ENCODE measurements around the gene CD8B2.
"Not testable (repeated sequence)": the region's sequence is repeated elsewhere in the genome, so short reads cannot be mapped to it uniquely, and the experiment has no call there.

CD8B2 gene

DNA sequence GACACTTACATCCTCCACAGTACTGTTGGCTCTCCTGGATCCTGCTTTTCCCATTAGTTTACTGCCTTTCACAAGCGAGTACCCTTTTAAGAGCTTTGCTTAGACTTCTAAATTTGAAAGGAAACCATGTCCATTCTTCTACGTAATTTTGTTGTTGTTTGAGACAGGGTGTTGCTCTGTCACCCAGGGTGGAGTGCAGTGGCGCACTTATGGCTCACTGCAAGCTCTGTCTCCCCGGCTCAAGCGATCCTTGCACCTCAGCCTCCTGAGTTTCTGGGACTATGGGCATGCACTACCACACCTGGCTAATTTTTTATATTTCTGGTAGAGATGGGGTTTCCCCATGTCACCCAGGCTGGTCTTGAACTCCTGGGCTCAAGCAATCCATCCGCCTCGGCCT, 24.8 kb downstream of the CD8B2 start:
- DNase-seq (ENCODE audit: low read depth in 2 of 3, low spot score in 2 of 3): not testable (repeated sequence)

DNA sequence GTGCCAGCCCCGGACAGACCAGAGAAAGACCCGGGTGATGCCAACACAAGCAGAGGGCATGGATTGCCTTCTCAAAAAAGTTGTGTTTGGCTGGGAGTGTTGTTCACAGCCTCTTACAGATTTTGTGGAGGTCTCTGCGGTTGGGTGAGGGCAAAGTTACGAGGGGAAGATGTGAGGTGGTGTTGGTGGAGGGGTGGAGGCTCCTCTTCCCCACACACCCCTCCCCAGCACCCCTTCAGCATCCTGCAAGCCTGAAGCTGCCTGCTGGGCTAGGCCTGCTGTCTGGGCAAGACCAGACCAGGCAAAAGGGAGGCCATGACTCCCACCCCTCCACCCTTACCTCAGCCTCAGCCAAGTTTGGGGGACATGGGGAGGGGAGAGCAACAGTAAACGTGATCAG, 26.2 kb downstream of the CD8B2 start:
- not testable (repeated sequence) for DNase-seq (ENCODE audit: low read depth in 2 of 3, low spot score in 2 of 3)

DNA sequence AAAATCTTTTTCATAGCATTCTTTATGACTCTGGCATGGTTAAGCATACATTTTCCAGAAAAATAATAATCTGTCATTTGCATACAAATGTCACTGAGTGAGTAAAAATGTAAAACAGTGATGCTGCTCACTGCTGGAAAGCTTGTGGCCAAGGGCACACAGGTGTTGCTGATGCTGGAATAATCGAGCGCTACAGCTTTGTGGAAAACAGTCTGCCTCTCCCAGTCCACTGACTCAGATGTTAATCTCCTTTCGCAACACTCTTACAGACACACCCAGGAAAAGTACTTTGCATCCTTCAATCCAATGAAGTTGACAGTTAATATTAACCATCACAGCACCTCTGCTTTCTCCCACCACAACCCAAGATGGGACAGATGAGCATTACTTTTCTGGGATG, 27.7 kb downstream of the CD8B2 start:
- DNase-seq (ENCODE audit: low read depth in 2 of 3, low spot score in 2 of 3): not testable (repeated sequence)

DNA sequence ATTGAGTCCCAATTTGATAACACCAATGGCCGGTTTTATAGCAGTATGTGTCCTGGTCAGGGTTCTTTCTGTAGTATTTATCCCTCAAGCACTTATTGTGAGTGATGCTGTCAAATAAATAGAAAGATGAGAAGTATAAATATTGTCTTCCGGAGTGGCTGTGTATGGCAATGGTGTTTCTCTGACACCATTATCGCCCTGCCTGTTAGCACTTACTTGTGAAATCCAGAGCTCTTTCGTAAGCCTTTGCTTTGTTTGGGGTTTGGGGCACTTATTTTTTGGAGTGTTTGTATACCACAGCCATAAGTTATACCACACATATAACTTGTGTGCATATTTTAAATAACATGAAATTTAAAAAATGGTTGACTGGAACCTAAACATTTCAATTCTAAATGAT, 29.3 kb downstream of the CD8B2 start:
- no peak for DNase-seq (ENCODE audit: low read depth in 2 of 3, low spot score in 2 of 3)

DNA sequence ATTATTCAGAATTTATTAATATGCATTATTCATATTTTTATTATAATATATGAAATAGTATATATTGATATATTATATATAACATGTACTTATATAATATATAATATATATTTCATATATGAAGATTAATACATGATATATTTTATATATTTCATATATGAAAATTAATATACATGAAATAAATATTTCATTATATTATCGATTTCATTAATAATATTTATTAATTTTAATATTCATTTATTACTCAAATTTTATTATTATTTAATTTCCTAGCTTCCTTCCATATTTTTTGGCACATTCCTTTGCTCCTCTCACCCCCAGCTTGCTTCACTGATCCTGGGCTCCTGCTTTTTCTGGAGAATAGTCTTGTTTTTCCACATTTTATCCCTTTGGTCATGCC, 29.7 kb downstream of the CD8B2 start:
- no peak for DNase-seq (ENCODE audit: low read depth in 2 of 3, low spot score in 2 of 3)

DNA sequence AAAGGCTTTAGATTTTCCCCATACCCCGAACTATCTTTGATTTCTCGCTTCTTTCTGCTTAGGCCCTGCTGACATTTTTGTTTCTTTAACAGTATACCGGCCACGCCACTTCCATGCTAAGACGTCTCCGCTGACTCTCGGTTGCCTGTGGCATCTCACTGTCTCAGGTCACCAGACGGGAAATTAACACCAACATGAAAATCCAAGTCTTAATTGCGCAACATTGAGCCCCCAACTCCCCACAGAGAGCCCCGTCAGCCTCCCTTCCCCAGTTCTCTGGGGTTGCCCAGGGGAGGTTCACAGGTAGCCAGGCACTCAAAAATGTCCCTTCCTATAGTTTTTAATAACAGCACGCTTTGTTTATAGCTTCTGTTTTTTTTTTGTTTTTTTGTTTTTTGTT, 30.2 kb downstream of the CD8B2 start:
- DNase-seq (ENCODE audit: low read depth in 2 of 3, low spot score in 2 of 3): no peak

DNA sequence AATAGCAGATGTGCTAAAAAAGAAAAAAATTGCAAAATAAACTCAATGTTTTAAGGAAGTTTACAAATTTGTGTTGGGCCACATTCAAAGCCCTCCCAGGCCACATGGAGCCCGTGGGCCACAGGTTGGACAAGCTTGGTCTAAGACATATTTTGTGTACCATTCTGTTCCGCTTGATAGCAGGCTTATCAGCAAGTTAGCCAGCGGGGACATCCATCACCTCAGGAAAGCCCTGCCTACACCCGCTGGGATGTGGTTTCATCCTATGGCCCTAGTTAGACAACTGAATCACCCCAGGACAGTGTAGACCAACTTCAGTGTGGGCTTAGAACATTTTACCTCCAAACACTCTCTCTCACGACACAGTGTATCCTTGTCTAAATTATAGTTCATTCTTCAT, 32.6 kb downstream of the CD8B2 start:
- no peak for DNase-seq (ENCODE audit: low read depth in 2 of 3, low spot score in 2 of 3)

DNA sequence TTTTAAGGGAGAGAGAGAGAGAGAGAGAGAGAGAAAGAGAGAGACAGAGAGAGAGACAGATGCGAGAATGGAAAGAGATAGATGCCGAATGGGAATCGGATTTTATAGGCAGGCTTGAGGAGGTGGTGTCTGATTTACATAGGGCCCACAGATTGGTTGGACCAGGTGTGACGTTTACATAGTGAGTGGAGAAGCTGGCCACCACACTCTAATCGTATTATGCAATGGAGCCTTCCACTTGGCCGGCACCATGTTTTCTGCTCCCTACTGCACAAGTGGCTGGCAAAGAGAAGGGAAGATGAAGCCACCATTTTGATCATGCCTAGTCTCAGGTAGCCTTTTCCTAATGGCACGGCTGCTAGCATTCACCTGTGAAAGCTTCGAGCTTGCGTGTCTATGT, 33.9 kb downstream of the CD8B2 start:
- DNase-seq (ENCODE audit: low read depth in 2 of 3, low spot score in 2 of 3): no peak

DNA sequence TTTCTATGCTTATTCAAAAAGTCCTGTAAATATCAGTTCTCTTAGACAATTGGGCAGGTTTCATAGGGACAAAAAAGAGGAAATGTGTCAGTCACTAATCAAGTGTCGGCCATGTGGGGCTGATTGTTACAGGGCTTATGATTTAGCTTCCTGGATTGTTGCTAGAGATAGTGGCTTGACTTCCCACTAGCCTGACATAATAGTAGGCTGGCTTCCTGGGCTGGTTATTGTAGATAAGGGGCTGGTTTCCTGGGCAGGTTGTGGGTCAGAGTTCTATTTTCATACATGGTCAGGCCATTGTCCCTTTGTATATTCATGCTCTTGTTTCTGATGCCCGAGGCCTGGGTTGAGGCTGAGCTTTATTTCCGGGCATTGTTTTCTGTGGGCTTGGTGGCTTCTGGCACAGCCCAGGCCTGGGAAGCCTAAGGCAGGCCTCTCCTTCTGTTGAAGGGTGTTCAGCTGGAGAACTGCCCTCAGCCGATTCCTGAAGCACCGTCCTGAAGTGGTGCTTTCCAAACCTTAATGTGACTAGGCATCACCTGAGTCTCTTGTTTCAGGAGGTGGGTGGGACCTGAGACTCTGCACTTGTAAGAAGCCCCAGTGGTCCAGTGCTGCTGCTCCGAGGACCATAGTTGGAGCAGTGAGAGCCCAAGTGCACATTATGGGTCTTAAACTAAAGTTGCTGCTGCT, 37.0 kb downstream of the CD8B2 start:
- no peak for DNase-seq (ENCODE audit: low read depth in 2 of 3, low spot score in 2 of 3)

DNA sequence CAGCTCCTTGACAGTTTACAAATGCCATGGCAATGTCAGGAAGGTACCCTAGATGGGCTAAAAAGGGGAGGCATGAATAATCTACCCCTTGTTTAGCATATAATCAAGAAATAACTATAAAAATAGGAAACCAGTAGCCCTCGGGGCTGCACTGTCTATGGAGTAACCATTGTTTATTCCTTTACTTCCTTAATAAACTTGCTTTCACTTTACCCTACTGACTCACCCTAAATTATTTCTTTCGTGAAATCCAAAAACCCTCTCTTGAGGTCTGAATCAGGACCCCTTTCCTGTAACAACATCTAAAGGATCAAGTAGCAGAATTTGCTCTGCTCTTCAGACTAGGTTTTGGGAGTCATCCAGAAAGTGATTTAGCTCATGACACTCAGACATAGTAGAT, 43.7 kb downstream of the CD8B2 start:
- DNase-seq (ENCODE audit: low read depth in 2 of 3, low spot score in 2 of 3): no peak

DNA sequence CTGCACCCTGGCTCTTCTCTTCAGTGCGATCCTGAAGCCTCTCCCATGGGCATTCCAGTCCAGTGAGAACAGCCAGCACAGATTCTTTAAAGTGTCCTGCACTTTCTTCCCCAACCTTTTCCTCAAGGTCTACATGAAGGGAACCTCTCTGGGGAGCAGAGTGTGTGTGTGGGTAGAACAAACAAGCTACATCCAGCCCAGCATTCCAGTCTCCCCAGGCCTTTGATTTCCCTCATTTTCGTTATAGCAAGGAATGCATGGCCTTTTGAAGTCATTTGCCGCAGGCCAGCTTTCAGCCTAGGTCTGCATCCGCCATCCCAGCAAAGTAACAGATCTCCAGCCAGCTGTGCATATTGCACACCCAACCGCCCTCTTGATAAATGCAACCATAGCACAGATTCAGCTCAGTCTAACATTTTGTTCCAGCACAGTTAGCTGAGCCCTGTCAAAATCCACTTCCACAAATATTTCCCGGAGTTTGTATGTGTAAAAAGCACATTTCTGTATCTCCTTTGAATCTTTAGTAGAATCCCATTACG, 44.6 kb downstream of the CD8B2 start:
- DNase-seq (ENCODE audit: low read depth in 2 of 3, low spot score in 2 of 3): no peak

DNA sequence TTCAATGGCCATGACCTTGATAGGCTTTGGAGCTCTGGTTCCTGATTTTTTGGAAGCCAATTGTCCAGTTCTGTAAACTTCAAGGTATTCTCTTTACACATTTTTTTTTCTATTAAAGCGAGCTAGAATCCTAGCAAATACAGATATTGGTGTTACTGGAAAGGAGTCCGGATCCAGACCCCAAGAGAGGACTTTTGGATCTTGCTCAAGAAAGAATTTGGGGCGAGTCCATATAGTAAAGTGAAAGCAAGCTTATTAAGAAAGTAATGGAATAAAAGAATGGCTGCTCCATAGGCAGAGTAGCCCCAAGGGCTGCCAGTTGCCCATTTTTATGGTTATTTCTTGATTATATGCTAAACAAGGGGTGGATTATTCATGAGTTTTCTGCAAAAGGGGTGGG, 45.1 kb downstream of the CD8B2 start:
- DNase-seq (ENCODE audit: low read depth in 2 of 3, low spot score in 2 of 3): no peak

DNA sequence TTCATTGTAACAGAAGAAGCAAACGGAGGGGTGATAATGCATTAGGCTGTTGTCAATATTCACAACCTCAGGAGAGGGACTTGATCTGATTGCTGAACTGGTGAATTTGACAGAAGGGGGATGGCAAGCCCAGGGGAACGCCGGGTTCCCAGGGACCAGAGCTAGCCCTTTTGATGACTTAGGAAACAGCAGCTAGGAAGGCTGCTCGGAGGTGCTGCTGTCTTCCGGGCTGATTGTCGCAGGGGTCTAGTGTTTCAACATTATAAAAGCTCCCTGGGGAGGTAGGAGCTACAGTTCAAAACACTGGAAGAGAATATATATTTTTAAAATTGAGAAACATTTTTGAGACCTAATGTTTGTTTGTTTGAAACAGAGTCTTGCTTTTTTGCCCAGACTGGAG, 47.3 kb downstream of the CD8B2 start:
- no peak for DNase-seq (ENCODE audit: low read depth in 2 of 3, low spot score in 2 of 3)

DNA sequence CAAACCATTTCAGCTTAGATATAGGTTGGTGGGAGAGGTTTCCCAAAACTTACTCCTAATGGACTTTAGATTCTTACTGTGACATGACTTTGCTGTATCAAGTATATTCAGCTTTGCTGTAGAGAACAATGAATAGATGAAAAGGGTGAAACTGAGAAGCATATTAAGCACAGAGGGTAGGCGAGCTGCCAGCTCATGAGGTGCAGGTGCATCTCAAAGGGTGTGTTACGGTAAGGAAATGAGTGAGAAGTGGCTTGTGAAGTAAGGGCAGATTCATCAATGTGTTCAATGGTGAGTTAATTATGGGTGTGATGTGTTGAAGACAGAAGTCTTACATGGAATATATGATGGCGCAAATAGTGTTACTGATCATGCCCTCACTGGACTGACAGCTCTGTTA, 49.3 kb downstream of the CD8B2 start:
- no peak for DNase-seq (ENCODE audit: low read depth in 2 of 3, low spot score in 2 of 3)

DNA sequence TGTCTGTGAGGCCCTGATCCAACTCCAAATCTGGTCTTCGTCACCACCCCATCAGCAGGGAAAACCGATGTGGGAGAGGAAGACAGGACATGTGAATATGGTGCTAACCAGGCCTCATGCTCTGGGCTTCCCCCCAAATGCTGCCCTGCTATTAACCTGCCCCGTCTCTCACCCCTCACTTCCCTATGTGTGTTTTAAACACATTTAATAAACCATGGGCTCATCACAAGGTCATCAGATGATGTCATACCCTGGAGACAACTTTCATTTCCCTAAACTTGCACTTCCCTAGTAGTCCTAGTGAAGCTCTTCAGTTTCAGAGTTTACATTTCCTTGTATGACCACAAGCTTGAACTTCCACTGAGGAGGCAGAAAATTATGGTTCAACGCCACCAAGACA, 49.9 kb downstream of the CD8B2 start:
- DNase-seq (ENCODE audit: low read depth in 2 of 3, low spot score in 2 of 3): no peak

DNA sequence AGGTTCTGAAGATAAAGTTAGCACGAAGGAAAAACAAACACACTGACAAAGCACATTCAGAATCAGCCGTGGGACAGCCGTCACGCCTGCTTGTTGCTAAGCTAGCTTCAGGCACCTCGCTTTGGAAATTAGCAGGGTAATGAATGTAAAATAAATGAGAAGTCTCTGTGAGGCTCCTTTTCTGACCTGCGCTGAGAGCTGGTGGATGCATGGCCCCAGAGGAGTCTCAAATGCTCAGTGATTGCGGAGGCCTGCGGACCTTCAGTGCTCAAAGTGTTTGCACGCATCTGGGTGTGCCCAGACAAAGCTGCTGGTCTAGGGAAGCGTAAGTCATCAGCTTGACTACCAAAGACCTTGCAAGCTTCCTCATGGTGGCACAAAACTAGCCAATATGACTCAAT, 50.6 kb downstream of the CD8B2 start:
- no peak for DNase-seq (ENCODE audit: low read depth in 2 of 3, low spot score in 2 of 3)

DNA sequence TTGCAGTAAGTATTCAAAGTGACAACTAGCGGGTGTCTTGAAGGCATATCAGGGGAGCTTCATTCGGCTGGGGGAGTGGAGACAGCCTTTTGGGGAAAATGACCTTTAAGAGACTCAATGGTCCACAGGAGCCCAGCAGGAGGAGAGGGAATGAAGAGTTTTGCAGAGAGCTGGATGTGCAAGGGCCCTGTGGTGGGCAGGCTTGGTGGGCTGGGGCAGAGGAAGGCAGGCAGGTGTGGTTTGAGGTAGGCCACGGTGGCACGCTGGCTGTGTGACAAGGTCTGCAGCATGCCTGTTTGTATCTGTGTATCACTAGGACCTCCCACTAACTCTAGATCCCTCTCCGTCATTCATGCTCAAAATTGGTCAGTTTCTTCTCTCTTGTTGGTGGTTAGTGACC, 53.7 kb downstream of the CD8B2 start:
- no peak for DNase-seq (ENCODE audit: low read depth in 2 of 3, low spot score in 2 of 3)

DNA sequence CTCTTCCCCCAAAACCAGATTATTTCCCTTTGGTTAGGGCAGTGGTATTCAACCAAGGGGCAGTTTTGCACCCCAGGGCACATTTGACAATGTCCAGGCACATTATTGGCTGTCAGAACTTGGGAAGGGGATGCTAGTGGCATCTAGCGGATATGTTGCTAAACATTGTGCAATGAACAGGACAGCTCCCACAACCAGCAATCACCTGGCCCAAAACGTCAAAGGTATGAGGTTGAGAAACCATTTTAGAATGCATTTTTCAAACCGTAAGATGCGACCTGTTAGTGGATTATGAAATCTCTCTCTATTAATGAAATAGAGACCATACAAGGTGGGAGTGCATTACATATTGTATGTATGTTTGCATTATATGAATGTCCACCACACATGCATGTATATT, 54.2 kb downstream of the CD8B2 start:
- DNase-seq (ENCODE audit: low read depth in 2 of 3, low spot score in 2 of 3): no peak

DNA sequence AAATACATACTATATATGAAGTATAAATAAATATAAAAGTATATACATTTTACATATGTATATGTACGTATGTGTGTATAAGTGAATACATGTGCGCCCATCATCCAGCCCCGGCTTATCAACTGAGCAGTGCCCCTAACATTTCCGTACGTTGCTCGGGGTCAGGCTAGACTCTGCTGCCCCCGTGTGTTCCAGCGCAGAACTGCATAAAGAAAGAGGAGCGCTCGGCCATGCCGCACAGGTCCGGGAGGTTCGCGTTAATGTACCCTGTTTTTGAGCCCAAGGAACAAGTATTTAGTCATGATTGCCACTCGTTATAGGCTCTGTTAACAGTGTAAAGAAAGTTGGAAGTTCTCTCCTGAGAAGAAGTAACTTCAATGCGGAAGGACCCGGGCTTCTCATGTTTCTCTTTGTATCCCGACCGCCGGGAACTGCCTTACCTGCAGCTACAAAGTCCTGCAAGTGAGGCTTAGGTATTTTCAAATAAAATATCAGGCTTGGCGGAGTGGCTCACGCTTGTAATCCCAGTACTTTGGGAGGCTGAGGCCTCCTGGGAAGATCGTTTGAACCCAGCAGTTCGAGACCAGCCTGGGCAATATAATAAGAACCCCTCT, 55.7 kb downstream of the CD8B2 start:
- peak; percentile 45 to 82 (median 77) for DNase-seq (ENCODE audit: low read depth in 2 of 3, low spot score in 2 of 3)

DNA sequence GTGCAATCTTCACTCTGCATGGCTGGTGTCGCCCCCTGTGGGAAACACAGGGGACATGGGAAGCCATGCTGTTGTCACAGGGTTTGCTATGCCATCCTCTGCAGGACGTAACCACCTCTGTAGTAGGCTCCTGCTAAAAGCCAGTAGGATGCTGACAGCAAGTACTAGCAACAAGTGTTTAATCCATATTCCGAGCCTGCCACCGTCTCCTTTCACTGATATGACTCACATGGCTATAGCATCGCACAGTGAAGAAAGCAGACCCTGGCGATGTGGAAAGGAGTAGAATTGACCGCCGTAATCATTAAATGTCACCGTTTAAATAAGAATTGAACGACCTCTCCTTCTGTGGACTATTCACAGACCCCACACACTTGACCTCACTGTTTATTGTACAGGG, 57.8 kb downstream of the CD8B2 start:
- DNase-seq (ENCODE audit: low read depth in 2 of 3, low spot score in 2 of 3): no peak

DNA sequence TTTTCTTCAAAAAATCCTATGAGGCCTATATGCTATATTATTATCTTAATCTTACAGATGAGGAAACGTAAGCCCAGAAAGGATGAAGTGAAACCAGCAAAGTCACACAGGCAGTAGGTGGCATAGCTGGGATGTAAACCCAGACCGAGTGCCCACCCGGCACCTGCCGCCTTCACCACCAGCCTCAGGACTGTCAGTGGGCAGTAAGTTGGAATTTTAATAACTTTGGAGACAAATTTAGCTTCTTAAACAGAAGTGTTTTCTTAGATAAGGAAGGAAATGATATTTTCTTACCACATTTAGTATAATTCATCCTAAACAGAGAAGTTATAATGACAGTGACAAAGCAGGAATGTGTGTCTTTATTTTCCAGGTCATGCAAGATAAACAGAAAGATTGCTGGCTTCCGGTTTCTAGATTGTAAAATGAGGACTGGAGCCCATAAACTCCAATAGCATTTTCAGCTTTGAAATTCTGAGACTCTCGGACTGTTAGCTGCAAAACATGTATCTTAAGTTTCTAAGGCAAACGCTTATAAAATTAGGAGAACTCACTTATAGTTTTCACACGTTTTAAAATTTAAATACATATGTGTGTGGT, 59.3 kb downstream of the CD8B2 start:
- DNase-seq (ENCODE audit: low read depth in 2 of 3, low spot score in 2 of 3): no peak

DNA sequence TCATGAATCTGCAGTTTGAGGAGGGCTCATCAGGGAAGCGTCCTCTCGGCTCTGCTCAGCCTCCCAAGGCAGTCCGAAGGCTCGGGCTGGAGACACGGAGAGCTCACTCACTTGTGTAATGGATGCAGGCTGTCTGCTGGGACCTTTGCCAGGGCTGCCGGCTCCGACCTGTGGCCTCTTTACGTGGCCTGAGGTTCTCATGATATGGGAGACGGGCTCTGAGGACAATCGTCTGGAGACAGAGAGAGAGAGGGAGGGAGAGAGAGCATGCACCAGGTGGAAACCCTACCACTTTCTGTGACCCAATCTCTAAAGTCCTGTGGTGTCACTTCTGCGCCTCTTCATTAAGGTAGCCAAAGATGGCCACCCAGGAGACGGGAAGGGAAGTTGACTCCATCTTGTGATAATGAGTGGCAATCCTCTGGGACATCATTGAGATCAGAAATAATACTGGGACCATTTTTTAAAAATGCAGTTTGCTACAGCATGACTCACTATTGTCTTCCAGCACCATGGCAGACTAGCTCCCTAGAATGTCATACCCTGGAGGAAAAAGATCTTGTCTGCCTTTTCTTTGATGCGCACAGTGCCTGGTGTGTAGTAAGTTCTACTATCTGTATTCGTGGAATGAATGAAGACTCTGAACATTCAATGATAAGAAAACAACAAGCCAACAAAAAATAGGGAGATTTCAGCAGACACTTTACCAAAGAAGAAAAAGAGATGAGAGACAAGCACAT, 60.2 kb downstream of the CD8B2 start:
- no peak for DNase-seq (ENCODE audit: low read depth in 2 of 3, low spot score in 2 of 3)

Data from activated CD8-positive, alpha-beta memory T cell treated with anti-CD3 and anti-CD28 coated beads for 48 hours (primary cell).